Kidney epithelial cell (primary cell): ENCODE results near the gene PLEKHG3. TPM values are rescaled to one million over a fixed set of nuclear protein-coding genes. Genes with fewer than 3 reads are reported as not detected.

ENCODE experiments used
- DNase-seq: peaks from one replicate; pipeline ENCODE4 v3.0.0-alpha.2; 2010; ENCODE audit warnings: low read depth
- H3K27me3 ChIP-seq: 2 replicates; pipeline ENCODE4 v1.6.0; 2011; ENCODE audit warnings: low read length; ENCODE audit not compliant: control insufficient read depth, insufficient read depth
- H3K36me3 ChIP-seq: 2 replicates; pipeline ENCODE4 v1.5.1; 2011; ENCODE audit warnings: low read length; ENCODE audit not compliant: control insufficient read depth, insufficient read depth
- H3K4me3 ChIP-seq: 2 replicates; pipeline ENCODE4 v1.5.1; 2011; ENCODE audit warnings: low read depth, mild to moderate bottlenecking, control low read depth, low read length
- CTCF ChIP-seq: IDR thresholded peaks from 2 replicates; pipeline ENCODE4 v1.5.1; 2011; ENCODE audit warnings: mild to moderate bottlenecking, moderate library complexity, low read length, control low read depth, inconsistent platforms; ENCODE audit not compliant: insufficient read depth, poor library complexity, severe bottlenecking
- total RNA-seq: library from RNA; depleted of rRNA; stranded (reverse); fragments of >200 nt; gene quantifications from 2 replicates; pipeline ENCODE4 v1.2.3, GENCODE V29; 2015

Gene PLEKHG3
- total RNA-seq, 1 donor from 2014 or later, result 136 TPM

- Histone ChIP-seq H3K36me3 (no peaks in the 10 kb centered on the region), H3K27me3 (no peaks in the 10 kb centered on the region), H3K4me3 (no peak overlapping the region)
- DNase-seq, result no peak
- TF ChIP-seq CTCF, result peak; percentile 39
These were observed 41.4 kb downstream of the PLEKHG3 start for GRCh38 chr14:64745511-64746091.

- Histone ChIP-seq H3K27me3 (no peaks in the 10 kb centered on the region), H3K36me3 (no peaks in the 10 kb centered on the region), H3K4me3 (no peak overlapping the region)
- no peak for TF ChIP-seq CTCF
- no peak for DNase-seq
These were observed 42.4 kb downstream of the PLEKHG3 start for GRCh38 chr14:64746298-64747250.

GRCh38 chr14:64747327-64747726 is 43.1 kb downstream of the PLEKHG3 start:
- Histone ChIP-seq H3K27me3 (no peaks in the 10 kb centered on the region), H3K36me3 (no peaks in the 10 kb centered on the region), H3K4me3 (no peak overlapping the region)
- no peak for DNase-seq
- no peak for TF ChIP-seq CTCF

GRCh38 chr14:64748521-64748920 is 44.3 kb downstream of the PLEKHG3 start:
- H3K36me3 ChIP-seq, result no peaks in the 10 kb centered on the region
- H3K27me3 ChIP-seq, result no peaks in the 10 kb centered on the region
- DNase-seq, result no peak
- H3K4me3 ChIP-seq, result no peak overlapping the region
- TF ChIP-seq CTCF, result no peak

GRCh38 chr14:64748995-64749714 is 44.9 kb downstream of the PLEKHG3 start:
- no peak for DNase-seq
- Histone ChIP-seq H3K36me3 (no peaks in the 10 kb centered on the region), H3K4me3 (no peak overlapping the region), H3K27me3 (no peaks in the 10 kb centered on the region)
- no peak for TF ChIP-seq CTCF
